ENCODE measurements around the gene BMF. TPM values are rescaled to one million over a fixed set of nuclear protein-coding genes. Genes with fewer than 3 reads are reported as not detected.

The BMF gene
- total and polyA plus RNA-seq, 2 donors (not counting 1 experiment from before 2014, with no cell fraction given), result 2.2 to 8.6 TPM

GRCh38 chr15:40062816-40063562 is 45.7 kb downstream of the BMF start:
- no peak for DNase-seq (ENCODE audit: low read depth in 2 of 2)
- Histone ChIP-seq H3K27ac (ENCODE audit: insufficient read depth, low read length) (no peak overlapping the region), H3K79me2 (ENCODE audit: control insufficient read depth, insufficient read depth, low read length) (no peaks in the 10 kb centered on the region), H3K4me1 (ENCODE audit: control insufficient read depth, extremely low read depth, insufficient read depth, low read length) (peaks cover 13% of the 10 kb centered on the region), H3K9ac (ENCODE audit: insufficient read depth, low read length) (no peak overlapping the region), H4K20me1 (ENCODE audit: control insufficient read depth, extremely low read depth, insufficient read depth, low read length) (no peaks in the 10 kb centered on the region), H3K4me3 (replicated peaks in 1 of 4; ENCODE audit: control extremely low read depth in 1 of 4, insufficient read depth in 1 of 4, low read depth in 3 of 4, low read length in 4 of 4) (no peak overlapping the region), H3K4me2 (ENCODE audit: extremely low read depth, insufficient read depth, low read length) (no peak overlapping the region), H2AFZ (ENCODE audit: low read length) (no peak overlapping the region), H3K36me3 (ENCODE audit: control insufficient read depth, insufficient read depth, low read length) (no peaks in the 10 kb centered on the region), H3K9me3 (ENCODE audit: control insufficient read depth, insufficient read depth, low read depth, low read length) (no peaks in the 10 kb centered on the region), H3K27me3 (ENCODE audit: control insufficient read depth, insufficient read depth, low read length) (no peaks in the 10 kb centered on the region)
- no peak for TF ChIP-seq CTCF (conservative IDR thresholded peaks at IDR 0.05 in 1 of 2, IDR thresholded peaks at IDR 0.05 in 1 of 2; ENCODE audit: low read depth in 1 of 2, low read length in 2 of 2)
- TF ChIP-seq EZH2 (IDR thresholded peaks at IDR 0.05; ENCODE audit: low read length, missing control alignments), result no peak

- no peaks in the 10 kb centered on the region for H4K20me1 ChIP-seq (ENCODE audit: control insufficient read depth, extremely low read depth, insufficient read depth, low read length)
- H3K4me3 ChIP-seq (replicated peaks in 1 of 4; ENCODE audit: control extremely low read depth in 1 of 4, insufficient read depth in 1 of 4, low read depth in 3 of 4, low read length in 4 of 4), result no peak overlapping the region
- TF ChIP-seq EZH2 (IDR thresholded peaks at IDR 0.05; ENCODE audit: low read length, missing control alignments) (no peak), CTCF (conservative IDR thresholded peaks at IDR 0.05 in 1 of 2, IDR thresholded peaks at IDR 0.05 in 1 of 2; ENCODE audit: low read depth in 1 of 2, low read length in 2 of 2) (no peak)
- peak in 1 of 2 donors; percentile 24 for DNase-seq (ENCODE audit: low read depth in 2 of 2)
- H3K9ac ChIP-seq (ENCODE audit: insufficient read depth, low read length), result no peak overlapping the region
- no peaks in the 10 kb centered on the region for H3K36me3 ChIP-seq (ENCODE audit: control insufficient read depth, insufficient read depth, low read length)
- no peak overlapping the region for H3K27ac ChIP-seq (ENCODE audit: insufficient read depth, low read length)
- H3K27me3 ChIP-seq (ENCODE audit: control insufficient read depth, insufficient read depth, low read length), result no peaks in the 10 kb centered on the region
- no peak overlapping the region for H2AFZ ChIP-seq (ENCODE audit: low read length)
- no peaks in the 10 kb centered on the region for H3K79me2 ChIP-seq (ENCODE audit: control insufficient read depth, insufficient read depth, low read length)
- H3K4me2 ChIP-seq (ENCODE audit: extremely low read depth, insufficient read depth, low read length), result no peak overlapping the region
- H3K4me1 ChIP-seq (ENCODE audit: control insufficient read depth, extremely low read depth, insufficient read depth, low read length), result peaks cover 13% of the 10 kb centered on the region
- no peaks in the 10 kb centered on the region for H3K9me3 ChIP-seq (ENCODE audit: control insufficient read depth, insufficient read depth, low read depth, low read length)
Measured at GRCh38 chr15:40061212-40061901, 47.3 kb downstream of the BMF start.

- H2AFZ ChIP-seq (ENCODE audit: low read length), result no peak overlapping the region
- no peaks in the 10 kb centered on the region for H4K20me1 ChIP-seq (ENCODE audit: control insufficient read depth, extremely low read depth, insufficient read depth, low read length)
Measured at GRCh38 chr15:40060236-40060961, 48.3 kb downstream of the BMF start.

More at GRCh38 chr15:40060236-40060961, 48.3 kb downstream of the BMF start:
- no peak for DNase-seq (ENCODE audit: low read depth in 2 of 2)
- H3K4me3 ChIP-seq (replicated peaks in 1 of 4; ENCODE audit: control extremely low read depth in 1 of 4, insufficient read depth in 1 of 4, low read depth in 3 of 4, low read length in 4 of 4), result no peak overlapping the region
- TF ChIP-seq CTCF (conservative IDR thresholded peaks at IDR 0.05 in 1 of 2, IDR thresholded peaks at IDR 0.05 in 1 of 2; ENCODE audit: low read depth in 1 of 2, low read length in 2 of 2) (no peak), EZH2 (IDR thresholded peaks at IDR 0.05; ENCODE audit: low read length, missing control alignments) (no peak)
- H3K9ac ChIP-seq (ENCODE audit: insufficient read depth, low read length), result no peak overlapping the region
- no peaks in the 10 kb centered on the region for H3K27me3 ChIP-seq (ENCODE audit: control insufficient read depth, insufficient read depth, low read length)
- no peak overlapping the region for H3K27ac ChIP-seq (ENCODE audit: insufficient read depth, low read length)
- H3K4me1 ChIP-seq (ENCODE audit: control insufficient read depth, extremely low read depth, insufficient read depth, low read length), result peaks cover 17% of the 10 kb centered on the region
- no peaks in the 10 kb centered on the region for H3K9me3 ChIP-seq (ENCODE audit: control insufficient read depth, insufficient read depth, low read depth, low read length)
- no peak overlapping the region for H3K4me2 ChIP-seq (ENCODE audit: extremely low read depth, insufficient read depth, low read length)
- no peaks in the 10 kb centered on the region for H3K36me3 ChIP-seq (ENCODE audit: control insufficient read depth, insufficient read depth, low read length)
- no peaks in the 10 kb centered on the region for H3K79me2 ChIP-seq (ENCODE audit: control insufficient read depth, insufficient read depth, low read length)

Data from fibroblast of lung (primary cell).